C4-2B (cell line): Measurements from ENCODE around the gene IGLL5.

Experiments used
- CTCF ChIP-seq: fragments of 450-650 bp; conservative IDR thresholded peaks from 2 replicates; pipeline ENCODE4 v1.5.1; 2017; ENCODE audit warnings: mild to moderate bottlenecking
- ZFX ChIP-seq: fragments of 450-650 bp; IDR thresholded peaks from 2 replicates; pipeline ENCODE4 v1.6.1; 2017

- TF ChIP-seq CTCF (no peak), ZFX (no peak)
Measured at GRCh38 chr22:22865311-22866072, 22.1 kb upstream of the IGLL5 start.
